GM21529 (cell line): Measurements from ENCODE around the gene DPT.

Experiments used
- ATAC-seq: cut with Tn5 transposase; IDR thresholded peaks from one replicate; pipeline ENCODE4 v1.9.1; 2021; ENCODE audit not compliant: unreplicated experiment

DPT gene

GRCh38 chr1:168671782-168672181, 57.2 kb downstream of the DPT start:
- no peak for ATAC-seq

DNA sequence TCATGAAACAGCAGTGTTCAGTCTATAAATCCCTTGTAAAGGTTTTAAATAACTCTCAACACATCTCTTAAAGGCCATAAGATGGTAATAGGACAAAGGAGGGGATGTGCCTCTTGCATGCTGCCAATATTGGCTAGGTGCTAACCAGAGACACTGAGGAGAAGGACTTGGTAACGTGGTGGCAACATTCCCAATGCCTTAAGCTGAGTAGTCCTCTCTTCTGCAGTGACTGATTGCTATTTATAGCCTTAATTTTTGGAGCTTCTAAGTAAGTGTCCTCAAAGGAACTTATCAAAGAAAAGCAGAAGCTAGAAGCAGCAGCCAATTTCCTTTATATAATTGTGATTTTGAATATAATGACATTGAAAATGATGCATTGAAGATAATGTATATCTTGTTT, 63.0 kb downstream of the DPT start:
- no peak for ATAC-seq

DNA sequence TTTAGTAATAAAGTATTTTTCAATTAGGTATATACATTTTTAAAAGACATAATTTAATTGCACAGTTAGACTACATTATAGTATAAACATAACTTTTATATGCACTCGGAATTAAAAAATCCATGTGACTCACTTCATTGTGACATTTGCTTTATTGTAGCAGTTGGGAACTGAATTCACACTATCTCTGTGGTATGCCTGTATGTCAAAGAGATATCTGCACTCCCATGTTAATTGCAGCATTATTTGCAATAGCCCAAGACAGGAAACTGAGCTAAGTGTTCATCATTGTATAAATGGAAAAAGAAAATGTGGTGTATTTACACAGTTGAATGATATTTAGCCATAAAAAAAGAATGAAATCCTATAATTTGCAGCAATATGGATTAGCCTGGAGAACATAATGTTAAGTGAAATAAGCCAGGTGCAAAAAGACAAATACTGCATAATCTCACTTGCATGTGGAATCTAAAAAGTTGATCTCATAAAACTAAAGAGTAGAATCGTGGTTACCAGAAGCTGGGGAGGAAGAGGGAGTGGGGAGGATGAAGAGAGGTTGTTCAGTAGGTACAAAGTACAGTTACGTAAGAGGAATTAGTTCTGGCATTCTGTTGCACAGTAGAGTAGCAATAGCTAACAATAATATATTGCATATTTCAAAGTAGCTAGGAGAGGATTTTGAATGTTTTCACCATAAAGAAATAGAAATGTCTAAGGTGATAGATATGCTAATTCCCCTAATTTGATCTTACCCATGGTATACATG, 64.8 kb downstream of the DPT start:
- no peak for ATAC-seq

DNA sequence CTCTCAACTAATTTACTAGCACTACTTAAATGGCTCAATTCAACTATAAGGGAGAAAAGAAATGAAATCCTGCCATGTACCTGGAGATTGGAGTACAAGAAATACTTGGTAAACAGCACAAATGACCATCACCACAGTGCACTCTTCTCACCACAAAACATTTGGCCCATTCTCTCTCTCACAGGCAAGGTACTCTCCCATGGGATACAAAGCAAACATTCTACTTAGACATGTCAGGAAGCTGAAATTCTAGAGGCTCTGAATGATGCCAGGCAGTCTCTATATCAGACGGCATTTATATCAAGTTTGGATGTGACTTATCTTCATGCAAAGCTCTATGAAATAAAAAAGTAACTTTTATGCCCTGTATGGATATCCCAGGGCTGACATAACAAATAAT, 72.5 kb downstream of the DPT start:
- ATAC-seq = no peak

DNA sequence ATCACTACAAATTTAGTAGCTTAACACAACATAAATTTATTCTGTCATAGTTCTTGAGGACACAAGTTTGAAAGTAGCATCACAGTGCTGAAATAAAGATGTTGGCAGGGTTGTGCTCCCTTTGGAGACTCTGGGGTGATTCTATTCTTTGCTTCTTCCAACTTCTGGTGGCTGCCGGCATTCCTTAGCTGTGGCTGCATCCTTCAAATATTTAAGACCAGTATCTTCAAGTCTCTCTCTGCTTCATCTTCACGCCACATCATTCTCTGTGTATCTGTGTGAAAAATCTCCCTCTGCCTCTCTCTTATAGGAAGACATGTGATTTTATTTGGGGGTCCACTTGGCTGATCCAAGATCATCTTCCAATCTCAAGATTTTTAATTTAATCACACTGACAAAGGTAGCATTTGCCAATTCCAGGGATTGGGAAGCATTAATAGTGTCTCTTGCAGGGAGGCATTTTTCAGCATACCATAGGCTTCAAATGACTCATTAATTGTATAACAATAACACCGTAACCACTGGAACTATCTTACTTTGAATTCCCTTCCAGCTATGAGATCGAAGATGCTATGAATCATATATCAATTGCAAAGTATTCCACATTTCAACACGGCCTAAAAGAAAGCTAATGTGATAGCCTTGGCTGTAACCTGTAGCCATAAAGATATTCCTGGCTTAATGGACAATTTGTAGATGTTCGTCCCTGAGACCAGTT, 74.6 kb downstream of the DPT start:
- no peak for ATAC-seq

GRCh38 chr1:168653567-168653966, 75.4 kb downstream of the DPT start:
- no peak for ATAC-seq

- ATAC-seq = no peak
Measured at GRCh38 chr1:168645721-168646120, 83.3 kb downstream of the DPT start.
